IMR-90 (cell line): ENCODE data around the gene A1BG. TPM values are rescaled to one million over a fixed set of nuclear protein-coding genes. Genes with fewer than 3 reads are reported as not detected.

Experiments
- ATAC-seq: fragments of 200-7000 bp; cut with Tn5 transposase; 2 replicates; pipeline ENCODE4 v1.9.1; 2020; ENCODE audit warnings: low read depth, mild to moderate bottlenecking, moderate library complexity
- BruUV-seq: library from RNA; stranded (reverse); fragments of 400-500 nt; replicated peaks from 2 replicates; lab custom pipeline; 2021; lab: Mats Ljungman, UMichigan
- CTCF ChIA-PET: fragments of 300-600 bp; formaldehyde crosslinking; extraction: SDS; loops from one replicate; lab custom pipeline; 2021; ENCODE audit warnings: antibody characterized with exemption; lab: Yijun Ruan, JAX
- POLR2A ChIA-PET: fragments of 300-600 bp; sonication (Branson Sonifier 250); formaldehyde crosslinking; loops from one replicate; lab custom pipeline; 2022; ENCODE audit warnings: antibody characterized with exemption; ENCODE audit not compliant: unreplicated experiment; lab: Charles Lee
- DNase-seq: peaks from one replicate; pipeline ENCODE4 v3.0.0; 2013
- H2AFZ ChIP-seq: replicated peaks from 2 replicates; pipeline ENCODE3; 2013; ENCODE audit warnings: low read length, mild to moderate bottlenecking; ENCODE audit not compliant: poor library complexity
- H2AK5ac ChIP-seq: 2 replicates; pipeline ENCODE4 v1.6.1; 2013; ENCODE audit warnings: low read depth, low read length, inconsistent platforms
- H2AK9ac ChIP-seq: replicated peaks from 2 replicates; pipeline ENCODE3; 2013; ENCODE audit warnings: mild to moderate bottlenecking, low read depth, low read length, moderate library complexity; ENCODE audit not compliant: poor library complexity
- H2BK120ac ChIP-seq: 2 replicates; pipeline ENCODE4 v1.6.1; 2013; ENCODE audit warnings: low read depth, low read length, inconsistent platforms
- H2BK15ac ChIP-seq: 3 replicates; pipeline ENCODE4 v1.6.1; 2013; ENCODE audit warnings: low read depth, low read length, inconsistent platforms
- H2BK20ac ChIP-seq: 2 replicates; pipeline ENCODE4 v1.6.1; 2013; ENCODE audit warnings: low read depth, mild to moderate bottlenecking, inconsistent platforms, low read length, moderate library complexity
- H2BK5ac ChIP-seq: 2 replicates; pipeline ENCODE4 v1.6.1; 2013; ENCODE audit warnings: mild to moderate bottlenecking, low read depth, low read length, inconsistent platforms; ENCODE audit not compliant: poor library complexity, severe bottlenecking
- H3K14ac ChIP-seq: replicated peaks from 2 replicates; pipeline ENCODE4 v1.6.1; 2013; ENCODE audit warnings: low read depth, low read length, inconsistent platforms
- H3K18ac ChIP-seq: 2 replicates; pipeline ENCODE4 v1.6.1; 2013; ENCODE audit warnings: low read depth, low read length, control low read depth
- H3K23ac ChIP-seq: 2 replicates; pipeline ENCODE4 v1.6.1; 2013; ENCODE audit warnings: low read depth, low read length, inconsistent platforms
- H3K27ac ChIP-seq: 2 replicates; pipeline ENCODE4 v1.5.1; 2013; ENCODE audit warnings: mild to moderate bottlenecking, control low read depth, low read length; ENCODE audit not compliant: insufficient read depth
- H3K27me3 ChIP-seq: 2 replicates; pipeline ENCODE4 v1.6.1; 2013; ENCODE audit warnings: low read length; ENCODE audit not compliant: control insufficient read depth, insufficient read depth
- H3K36me3 ChIP-seq: 2 replicates; pipeline ENCODE4 v1.6.1; 2013; ENCODE audit warnings: low read length, mixed read lengths; ENCODE audit not compliant: control insufficient read depth, insufficient read depth
- H3K4ac ChIP-seq: 2 replicates; pipeline ENCODE4 v1.6.1; 2013; ENCODE audit warnings: low read depth, low read length, inconsistent platforms
- H3K4me1 ChIP-seq: 2 replicates; pipeline ENCODE4 v1.6.1; 2013; ENCODE audit warnings: low read length, mixed read lengths; ENCODE audit not compliant: control insufficient read depth, insufficient read depth
- H3K4me2 ChIP-seq: 2 replicates; pipeline ENCODE4 v1.6.1; 2013; ENCODE audit warnings: low read depth, mild to moderate bottlenecking, control low read depth, low read length, moderate library complexity
- H3K4me3 ChIP-seq: 2 replicates; pipeline ENCODE4 v1.5.1; 2013; ENCODE audit warnings: low read depth, mild to moderate bottlenecking, control low read depth, low read length, moderate library complexity; ENCODE audit not compliant: insufficient read depth
- H3K56ac ChIP-seq: 2 replicates; pipeline ENCODE4 v1.6.1; 2013; ENCODE audit warnings: low read length, inconsistent platforms; ENCODE audit not compliant: insufficient read depth; ENCODE audit errors: extremely low read depth
- H3K79me1 ChIP-seq, 2 experiments: 2 replicates each; pipeline ENCODE4 v1.6.1; 2013; ENCODE audit warnings: low read length in 2 of 2, inconsistent platforms in 1 of 2, low read depth in 1 of 2
- H3K9ac ChIP-seq: 2 replicates; pipeline ENCODE4 v1.6.1; 2013; ENCODE audit warnings: low read depth, low read length, control low read depth
- H3K9me1 ChIP-seq: 2 replicates; pipeline ENCODE4 v1.6.1; 2013; ENCODE audit warnings: low read length, inconsistent platforms; ENCODE audit not compliant: insufficient read depth
- H3K9me3 ChIP-seq: 2 replicates; pipeline ENCODE4 v1.6.1; 2013; ENCODE audit warnings: low read length; ENCODE audit not compliant: control insufficient read depth, insufficient read depth
- H4K20me1 ChIP-seq: 2 replicates; pipeline ENCODE4 v1.6.1; 2013; ENCODE audit warnings: low read length, inconsistent platforms; ENCODE audit not compliant: insufficient read depth
- H4K5ac ChIP-seq: 2 replicates; pipeline ENCODE4 v1.6.1; 2013; ENCODE audit warnings: mild to moderate bottlenecking, low read depth, low read length, control low read depth
- H4K8ac ChIP-seq, 2 experiments: 2 replicates each; pipeline ENCODE4 v1.6.1; 2013; ENCODE audit warnings: low read depth in 2 of 2, low read length in 2 of 2, control low read depth in 1 of 2, inconsistent platforms in 1 of 2
- H4K91ac ChIP-seq: 2 replicates; pipeline ENCODE4 v1.6.1; 2013; ENCODE audit warnings: low read depth, low read length, inconsistent platforms; ENCODE audit not compliant: insufficient read depth
- BHLHE40 ChIP-seq: fragments of 150-350 bp; IDR thresholded peaks from 2 replicates; pipeline ENCODE4 v1.6.1; 2016; ENCODE audit warnings: mild to moderate bottlenecking, low read depth, low read length
- CEBPB ChIP-seq: IDR thresholded peaks from 2 replicates; pipeline ENCODE4 v1.6.1; 2012; ENCODE audit warnings: low read depth, low read length, improper control_type of control experiment
- CHD1 ChIP-seq: IDR thresholded peaks from 2 replicates; pipeline ENCODE4 v1.6.1; 2012; ENCODE audit warnings: low read depth, low read length, improper control_type of control experiment
- FOS ChIP-seq: fragments of 150-350 bp; IDR thresholded peaks from 2 replicates; pipeline ENCODE4 v1.6.1; 2016; ENCODE audit warnings: low read depth, low read length
- MAFK ChIP-seq: IDR thresholded peaks from 2 replicates; pipeline ENCODE4 v1.6.1; 2012; ENCODE audit warnings: low read depth, low read length, improper control_type of control experiment
- MXI1 ChIP-seq: IDR thresholded peaks from 2 replicates; pipeline ENCODE4 v1.6.1; 2012; ENCODE audit warnings: low read depth, mild to moderate bottlenecking, low read length, moderate library complexity, borderline replicate concordance
- POLR2A ChIP-seq: IDR thresholded peaks from 2 replicates; pipeline ENCODE4 v1.6.1; 2012; ENCODE audit warnings: mild to moderate bottlenecking, low read depth, low read length
- RCOR1 ChIP-seq: IDR thresholded peaks from 2 replicates; pipeline ENCODE4 v1.6.1; 2012; ENCODE audit warnings: mild to moderate bottlenecking, low read length, improper control_type of control experiment; ENCODE audit not compliant: insufficient replicate concordance
- RFX5 ChIP-seq: IDR thresholded peaks from 2 replicates; pipeline ENCODE4 v1.8.0; 2012; ENCODE audit warnings: low read depth, mild to moderate bottlenecking, low read length, moderate library complexity
- WGBS, 2 experiments: methylation state at CpG; one replicate each; pipeline versions ENCODE4 v1.1.5 to v1.1.7; 2013; ENCODE audit warnings: missing lambda C conversion rate in 2 of 2; ENCODE audit not compliant: insufficient read length in 1 of 2; ENCODE audit errors: extremely low coverage in 2 of 2; 5-methylcytosine and 5-hydroxymethylcytosine counted together
- dilution Hi-C: fragments of 300-500 bp; cut with HindIII; formaldehyde crosslinking; loops from one replicate; pipeline ENCODE4 v1.14.3; 2018; ENCODE audit warnings: low sequenced_read_pairs; ENCODE audit not compliant: unreplicated experiment
- in situ Hi-C: fragments of 300-500 bp; cut with MboI; formaldehyde crosslinking; loops from 3 replicates; pipeline ENCODE4 v1.14.3; 2019; ENCODE audit warnings: low sequenced_read_pairs, inconsistent platforms, mixed read lengths
- intact Hi-C: fragments of 100-400 bp; cut with micrococcal nuclease; formaldehyde crosslinking; loops from 2 replicates; pipeline ENCODE4 v1.10.0; 2022
- polyA plus RNA-seq, 3 experiments: library from polyadenylated mRNA; depleted of rRNA; stranded (reverse); fragments of >200 nt; gene quantifications; 2 replicates each; pipeline ENCODE4 v1.2.3, GENCODE V29; 2012; ENCODE audit warnings: low replicate concordance in 1 of 3
- total RNA-seq: library from RNA; depleted of rRNA; stranded (reverse); fragments of >200 nt; gene quantifications from 2 replicates; pipeline ENCODE4 v1.2.3, GENCODE V29; 2012
- TF ChIP-seq, protein P1 (sequence below): fragments of 150-350 bp; IDR thresholded peaks from 2 replicates; pipeline ENCODE4 v1.6.1; 2016; ENCODE audit warnings: low read depth, mild to moderate bottlenecking, low read length, moderate library complexity, borderline replicate concordance
- TF ChIP-seq, protein P2 (sequence below): fragments of 150-350 bp; IDR thresholded peaks from 2 replicates; pipeline ENCODE4 v1.6.1; 2017; ENCODE audit warnings: mild to moderate bottlenecking, antibody characterized with exemption, low read length, low read depth

The A1BG gene
- total and polyA plus RNA-seq, 2 of the 4 experiments (the other 2 are of a cell fraction), result 4.5 to 54.5 TPM

DNA sequence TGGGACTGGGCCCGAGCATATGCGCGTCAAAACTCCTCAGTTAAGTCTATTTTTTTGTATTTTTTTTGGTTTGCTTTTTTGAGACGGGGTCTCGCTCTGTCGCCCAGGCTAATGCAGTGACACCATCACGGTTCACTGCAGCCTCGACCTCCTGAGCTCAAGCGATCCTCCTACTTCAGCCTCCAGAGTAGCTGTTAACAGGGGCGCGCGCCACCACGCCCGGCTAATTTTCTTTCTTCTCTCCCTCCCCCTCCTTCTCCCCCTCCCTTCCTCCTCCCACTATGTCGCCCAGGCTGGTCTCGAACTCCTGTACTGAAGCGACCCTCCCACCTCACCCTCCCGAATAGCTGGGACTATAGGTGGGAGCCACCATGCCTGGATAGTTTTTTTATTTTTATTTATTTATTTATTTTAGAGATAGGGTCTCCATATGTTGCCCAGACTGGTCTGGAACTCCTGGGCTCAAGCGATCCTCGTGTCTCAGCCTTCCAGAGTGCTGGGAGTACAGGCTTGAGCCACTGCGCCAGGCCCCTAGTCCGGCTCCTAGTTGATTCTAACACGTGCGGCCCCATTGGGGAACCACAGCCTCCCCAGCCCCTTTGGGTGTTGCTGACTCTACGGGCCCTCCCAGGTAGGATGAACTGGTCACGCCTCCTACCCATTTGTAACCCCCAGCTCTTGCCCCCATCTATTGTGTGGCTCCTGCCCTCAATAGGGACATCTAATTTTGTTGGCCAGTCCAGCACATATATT lies 28.3 kb upstream of the A1BG start:
- BruUV-seq, result no TSS peak

More for the DNA sequence above, 28.3 kb upstream of the A1BG start:
- Histone ChIP-seq H3K27me3 (no peaks in the 10 kb centered on the region), H3K4me3 (peak overlapping the region; percentile 56), H3K9ac (peak overlapping the region; percentile 60), H4K5ac (peak overlapping the region; percentile 10), H3K4me2 (peak overlapping the region; percentile 63), H3K18ac (no peak overlapping the region), H4K91ac (peak overlapping the region; percentile 69; the same call in 1 of the 2 replicates), H2AFZ (peak overlapping the region; percentile 97), H3K4me1 (peaks cover 16% of the 10 kb centered on the region), H3K4ac (peak overlapping the region; percentile 61), H2BK5ac (peak overlapping the region; percentile 8), H2BK20ac (no peak overlapping the region), H4K20me1 (no peaks in the 10 kb centered on the region), H3K79me1 (peaks cover 22 to 44% of the 10 kb centered on the region in 2 experiments; a peak in 3 of 4 replicates), H3K27ac (peak overlapping the region; percentile 22), H3K14ac (peak overlapping the region; percentile 31), H2BK15ac (no peak overlapping the region), H2AK9ac (peak overlapping the region; percentile 42), H3K9me3 (no peaks in the 10 kb centered on the region), H3K9me1 (peaks cover 29% of the 10 kb centered on the region), H3K23ac (peak overlapping the region; percentile 50; the same call in 1 of the 2 replicates), H3K36me3 (no peaks in the 10 kb centered on the region), H2AK5ac (peak overlapping the region; percentile 49; the same call in 1 of the 2 replicates), H2BK120ac (no peak overlapping the region), H4K8ac (peak overlapping the region; percentile 48 to 76; a peak in 3 of 4 replicates), H3K56ac (0 out of 2 replicates have a peak overlapping the region, but pooled peaks have one; percentile 31)
- POLR2A ChIA-PET, result no interaction called here
- CTCF ChIA-PET, result interaction anchor here (0.5 kb wide), 1 partner anchor 81 kb away, joined by 4 read pairs; no protein-coding TSS in a partner anchor
- in situ Hi-C loops, result no loop called here
- dilution Hi-C loops, result no loop called here
- no peak for ATAC-seq
- DNase-seq, result no peak
- TF ChIP-seq RCOR1 (no peak), MAFK (no peak), CEBPB (no peak), POLR2A (no peak), RFX5 (no peak), CHD1 (no peak), FOS (no peak), MXI1 (no peak), BHLHE40 (no peak)
- TF ChIP-seq, protein P1, sequence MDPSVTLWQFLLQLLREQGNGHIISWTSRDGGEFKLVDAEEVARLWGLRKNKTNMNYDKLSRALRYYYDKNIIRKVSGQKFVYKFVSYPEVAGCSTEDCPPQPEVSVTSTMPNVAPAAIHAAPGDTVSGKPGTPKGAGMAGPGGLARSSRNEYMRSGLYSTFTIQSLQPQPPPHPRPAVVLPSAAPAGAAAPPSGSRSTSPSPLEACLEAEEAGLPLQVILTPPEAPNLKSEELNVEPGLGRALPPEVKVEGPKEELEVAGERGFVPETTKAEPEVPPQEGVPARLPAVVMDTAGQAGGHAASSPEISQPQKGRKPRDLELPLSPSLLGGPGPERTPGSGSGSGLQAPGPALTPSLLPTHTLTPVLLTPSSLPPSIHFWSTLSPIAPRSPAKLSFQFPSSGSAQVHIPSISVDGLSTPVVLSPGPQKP, result no peak
- TF ChIP-seq, protein P2, sequence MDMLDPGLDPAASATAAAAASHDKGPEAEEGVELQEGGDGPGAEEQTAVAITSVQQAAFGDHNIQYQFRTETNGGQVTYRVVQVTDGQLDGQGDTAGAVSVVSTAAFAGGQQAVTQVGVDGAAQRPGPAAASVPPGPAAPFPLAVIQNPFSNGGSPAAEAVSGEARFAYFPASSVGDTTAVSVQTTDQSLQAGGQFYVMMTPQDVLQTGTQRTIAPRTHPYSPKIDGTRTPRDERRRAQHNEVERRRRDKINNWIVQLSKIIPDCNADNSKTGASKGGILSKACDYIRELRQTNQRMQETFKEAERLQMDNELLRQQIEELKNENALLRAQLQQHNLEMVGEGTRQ, result no peak
- intact Hi-C loops, result no loop called here
- WGBS, 2 experiments, result 42% methylated on average over 10 of the region's 26 CpGs; no CpG with 5 or more reads in 1 of the 2 experiments
